HFF-Myc (cell line): ENCODE data around the gene HSP90AB1.

Source experiments
- DNase-seq: peaks from one replicate; pipeline ENCODE4 v3.0.0-alpha.2; 2011; ENCODE audit warnings: low read depth; ENCODE audit errors: extremely low read depth
- H3K4me3 ChIP-seq: replicated peaks from 2 replicates; pipeline ENCODE4 v1.5.1; 2011; ENCODE audit warnings: low read depth, mild to moderate bottlenecking, control low read depth, low read length
- TF ChIP-seq, protein P1 (sequence below): IDR thresholded peaks from 2 replicates; pipeline ENCODE4 v1.5.1; 2012; ENCODE audit warnings: mild to moderate bottlenecking, low read depth, low read length, control low read depth; ENCODE audit errors: missing control alignments

The HSP90AB1 gene

DNA sequence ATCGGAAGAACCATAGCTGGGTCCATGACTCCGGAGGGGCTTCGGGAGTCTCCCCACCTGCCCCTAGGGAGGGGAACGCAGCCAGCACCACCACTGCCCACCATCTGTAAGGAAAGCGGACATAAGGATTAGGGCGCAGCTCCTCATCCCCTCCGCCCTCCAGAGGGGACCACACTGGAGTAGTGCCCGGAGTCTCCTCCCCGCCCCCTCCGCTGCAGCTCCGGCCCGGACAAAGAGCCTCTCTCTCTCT, 9.8 kb downstream of the HSP90AB1 start:
- TF ChIP-seq, protein P1, sequence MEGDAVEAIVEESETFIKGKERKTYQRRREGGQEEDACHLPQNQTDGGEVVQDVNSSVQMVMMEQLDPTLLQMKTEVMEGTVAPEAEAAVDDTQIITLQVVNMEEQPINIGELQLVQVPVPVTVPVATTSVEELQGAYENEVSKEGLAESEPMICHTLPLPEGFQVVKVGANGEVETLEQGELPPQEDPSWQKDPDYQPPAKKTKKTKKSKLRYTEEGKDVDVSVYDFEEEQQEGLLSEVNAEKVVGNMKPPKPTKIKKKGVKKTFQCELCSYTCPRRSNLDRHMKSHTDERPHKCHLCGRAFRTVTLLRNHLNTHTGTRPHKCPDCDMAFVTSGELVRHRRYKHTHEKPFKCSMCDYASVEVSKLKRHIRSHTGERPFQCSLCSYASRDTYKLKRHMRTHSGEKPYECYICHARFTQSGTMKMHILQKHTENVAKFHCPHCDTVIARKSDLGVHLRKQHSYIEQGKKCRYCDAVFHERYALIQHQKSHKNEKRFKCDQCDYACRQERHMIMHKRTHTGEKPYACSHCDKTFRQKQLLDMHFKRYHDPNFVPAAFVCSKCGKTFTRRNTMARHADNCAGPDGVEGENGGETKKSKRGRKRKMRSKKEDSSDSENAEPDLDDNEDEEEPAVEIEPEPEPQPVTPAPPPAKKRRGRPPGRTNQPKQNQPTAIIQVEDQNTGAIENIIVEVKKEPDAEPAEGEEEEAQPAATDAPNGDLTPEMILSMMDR, result no peak
- no peak for DNase-seq
- peak overlapping the region; percentile 93 for H3K4me3 ChIP-seq

DNA sequence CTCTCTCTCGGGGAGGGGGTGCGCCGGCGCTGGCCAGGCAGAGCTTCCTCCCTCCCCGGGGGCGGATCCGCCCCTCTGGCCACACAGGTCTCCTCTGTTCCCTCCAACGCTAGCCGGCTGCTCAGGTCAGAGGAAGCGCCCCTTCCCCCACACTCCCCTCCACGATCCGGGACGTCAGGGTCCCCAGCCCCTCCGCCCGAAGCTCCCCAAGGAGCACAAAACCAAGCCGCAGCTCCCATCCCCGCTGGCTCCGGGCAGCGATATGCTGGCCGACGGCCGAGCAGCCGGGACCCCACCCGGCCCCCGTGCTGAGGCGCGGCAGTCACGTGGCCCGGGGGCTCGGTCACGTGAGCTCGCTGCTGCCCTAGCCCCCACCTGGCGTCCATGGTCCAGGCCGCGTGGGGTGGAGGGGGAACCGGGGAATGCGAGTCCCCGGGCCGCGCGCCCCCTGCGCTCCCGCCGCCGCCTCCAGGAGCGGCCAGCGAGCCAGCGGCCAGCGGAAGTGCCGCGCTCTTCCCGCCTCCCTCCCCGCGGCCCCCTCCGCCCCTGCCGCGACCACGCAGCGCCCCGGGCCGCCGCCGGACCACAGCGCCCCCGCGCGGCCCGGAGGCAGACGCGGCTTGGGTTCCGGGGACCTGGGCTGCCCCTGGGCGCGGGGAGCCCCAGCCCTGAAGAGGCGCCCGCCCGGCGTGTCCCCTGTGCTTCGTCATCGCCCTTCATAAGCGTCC, 10.3 kb downstream of the HSP90AB1 start, which contains the start of gene SLC35B2:
TSS of gene SLC35B2 (minus strand) at position 504 of the 728 bp plus-strand sequence. CDS start at position 386, 118 bp downstream.
- DNase-seq, result no peak
- TF ChIP-seq, protein P1, result peak; percentile 48
- peak within 1 kb of the TSS; percentile 93 for H3K4me3 ChIP-seq

DNA sequence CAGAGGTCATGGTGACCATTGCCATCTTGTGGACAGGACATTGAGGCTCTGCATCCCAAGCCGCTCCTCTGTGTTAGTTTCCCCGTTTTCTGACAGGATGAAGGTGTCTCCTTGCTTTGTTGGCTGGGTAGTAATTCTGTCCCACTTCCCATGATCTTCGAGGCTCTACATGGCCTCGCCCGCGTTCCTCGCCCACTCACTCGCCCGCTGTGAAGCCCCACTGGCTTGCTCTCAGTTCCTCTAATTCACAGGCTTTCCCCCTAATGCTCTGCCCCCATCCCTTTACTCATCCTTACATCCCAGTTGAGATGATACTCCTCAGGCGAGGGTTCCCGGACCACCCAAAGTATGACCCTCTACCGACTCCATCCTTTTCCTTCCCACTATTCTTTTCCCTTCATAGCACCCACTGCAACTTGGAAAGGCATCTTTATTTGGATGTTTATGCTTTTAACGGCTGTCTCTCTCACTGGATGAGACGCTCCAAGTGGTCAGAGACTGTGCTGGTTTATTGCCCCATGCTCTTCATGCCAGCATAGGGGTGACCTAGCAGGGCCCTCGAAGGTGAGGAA, 10.9 kb downstream of the HSP90AB1 start:
- peak overlapping the region; percentile 93 for H3K4me3 ChIP-seq
- no peak for DNase-seq
- TF ChIP-seq, protein P1, result no peak

DNA sequence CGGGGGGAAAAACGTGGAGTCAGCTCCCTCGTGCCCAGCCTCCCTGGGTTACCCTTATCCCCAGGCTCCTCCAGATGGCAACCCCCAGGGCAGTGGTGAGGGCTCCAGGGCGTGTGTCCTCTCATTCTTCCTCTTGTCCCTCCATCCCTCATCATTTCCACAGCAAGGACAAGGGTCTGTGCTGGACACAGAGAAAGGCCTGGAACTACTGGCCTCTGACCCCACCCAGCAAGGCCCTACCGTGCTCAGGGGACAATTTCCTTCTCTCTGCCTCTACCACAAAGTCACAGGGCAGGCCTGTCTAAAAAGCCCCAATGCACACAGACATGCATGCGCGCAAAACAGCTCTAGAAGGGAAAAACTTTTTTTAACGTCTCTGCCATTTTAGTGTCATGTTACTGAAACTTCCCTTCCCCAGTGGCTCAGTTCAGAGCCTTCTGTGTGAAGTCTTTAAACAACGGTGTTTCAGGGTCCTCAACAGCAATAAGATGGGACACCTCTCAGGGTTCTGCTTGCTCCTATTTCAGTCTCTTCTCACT, 11.5 kb downstream of the HSP90AB1 start:
- DNase-seq, result no peak
- H3K4me3 ChIP-seq, result no peak overlapping the region
- TF ChIP-seq, protein P1, result no peak

DNA sequence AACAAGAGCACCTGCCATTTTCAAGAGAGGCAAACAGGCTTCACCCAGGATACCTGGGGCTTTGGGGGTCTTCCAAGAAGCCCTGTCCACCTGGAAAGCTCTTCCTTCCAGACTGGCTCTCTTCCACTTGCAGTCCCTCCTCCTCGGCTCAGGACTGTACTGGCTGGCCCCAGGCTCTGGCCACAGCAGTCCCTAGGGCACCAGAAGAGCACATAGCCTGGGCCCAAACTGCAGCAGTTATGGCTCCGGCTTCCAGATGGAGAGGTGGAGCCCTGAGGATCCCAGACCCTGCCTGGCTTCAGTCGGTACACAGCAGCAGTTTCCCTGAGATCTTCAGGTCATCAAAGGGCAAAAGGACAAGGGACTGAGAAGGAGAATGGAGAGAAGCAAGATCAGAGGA, 12.0 kb downstream of the HSP90AB1 start:
- no peak overlapping the region for H3K4me3 ChIP-seq
- TF ChIP-seq, protein P1, result no peak
- DNase-seq, result no peak

DNA sequence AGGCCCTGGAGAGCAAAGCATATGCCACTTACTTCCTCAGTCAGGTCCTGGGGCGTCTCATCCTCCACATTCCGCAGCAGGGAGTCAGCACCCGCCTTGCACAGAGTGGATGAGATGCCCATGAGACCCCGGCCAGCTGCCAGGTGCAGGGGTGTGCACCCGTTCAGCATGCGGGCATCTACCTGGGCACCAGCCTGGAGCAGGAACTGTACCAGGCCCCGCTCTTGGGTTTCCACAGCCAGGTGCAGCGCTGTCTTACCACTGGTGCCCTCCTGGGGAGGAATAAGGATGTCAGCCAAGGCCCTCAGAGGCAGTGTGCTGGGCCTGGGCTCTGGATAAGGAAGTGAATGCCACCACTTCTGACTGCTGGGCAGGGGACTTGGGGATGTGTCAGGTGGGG, 13.1 kb downstream of the HSP90AB1 start:
- no peak overlapping the region for H3K4me3 ChIP-seq
- no peak for DNase-seq
- TF ChIP-seq, protein P1, result no peak
